Kidney capillary endothelial cell (primary cell): ENCODE measurements around the gene PHACTR1.
"Not testable (repeated sequence)": the region's sequence is repeated elsewhere in the genome, so short reads cannot be mapped to it uniquely, and the experiment has no call there.

ENCODE experiments used
- DNase-seq: peaks from one replicate; pipeline ENCODE4 v3.0.0-alpha.2; 2018; ENCODE audit warnings: low spot score

The PHACTR1 gene

GRCh38 chr6:12903246-12903645 is 186.7 kb downstream of the PHACTR1 start:
- no peak for DNase-seq

DNA sequence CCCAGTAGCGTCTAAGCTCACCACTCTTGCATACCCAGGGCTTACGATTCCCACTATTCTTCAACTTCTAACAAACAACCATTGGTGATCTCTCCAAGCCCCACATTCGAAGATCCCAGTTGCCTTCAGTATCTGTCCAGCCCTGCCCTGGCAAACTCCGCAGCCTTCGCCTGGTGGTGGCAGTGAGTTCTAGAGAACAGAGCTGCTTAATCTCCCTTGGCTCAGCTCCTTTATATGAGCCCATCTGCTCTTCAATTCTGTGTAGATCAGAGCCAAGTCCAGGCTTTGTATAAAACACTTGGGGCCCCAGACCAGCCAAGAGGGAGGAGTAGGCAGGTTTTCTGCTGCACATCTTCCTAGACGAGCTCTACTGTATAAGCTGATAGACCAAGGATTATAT is 193.3 kb downstream of the PHACTR1 start:
- no peak for DNase-seq

- peak; percentile 60 for DNase-seq
These were observed 194.9 kb downstream of the PHACTR1 start for GRCh38 chr6:12911427-12911826.

GRCh38 chr6:12913201-12913600 is 196.6 kb downstream of the PHACTR1 start:
- no peak for DNase-seq

DNA sequence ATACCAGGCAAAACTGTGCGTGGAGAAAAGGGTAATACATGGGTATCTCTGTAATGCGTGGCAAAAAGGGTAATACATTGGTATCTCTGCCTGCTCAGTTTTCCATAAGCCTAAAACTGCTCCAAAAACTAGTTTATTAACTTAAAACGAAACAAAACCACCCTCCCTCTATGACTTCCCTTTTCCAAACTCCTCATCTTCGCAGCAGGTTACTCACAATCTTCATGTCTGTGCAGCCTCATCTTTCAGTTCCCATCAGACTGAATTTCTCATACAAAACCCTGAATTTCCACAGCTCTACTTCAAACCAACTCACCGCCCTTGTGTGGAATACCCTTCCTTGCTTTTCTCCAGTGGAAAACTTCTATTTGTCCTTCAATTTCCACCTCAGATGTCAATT is 199.4 kb downstream of the PHACTR1 start:
- no peak for DNase-seq

DNA sequence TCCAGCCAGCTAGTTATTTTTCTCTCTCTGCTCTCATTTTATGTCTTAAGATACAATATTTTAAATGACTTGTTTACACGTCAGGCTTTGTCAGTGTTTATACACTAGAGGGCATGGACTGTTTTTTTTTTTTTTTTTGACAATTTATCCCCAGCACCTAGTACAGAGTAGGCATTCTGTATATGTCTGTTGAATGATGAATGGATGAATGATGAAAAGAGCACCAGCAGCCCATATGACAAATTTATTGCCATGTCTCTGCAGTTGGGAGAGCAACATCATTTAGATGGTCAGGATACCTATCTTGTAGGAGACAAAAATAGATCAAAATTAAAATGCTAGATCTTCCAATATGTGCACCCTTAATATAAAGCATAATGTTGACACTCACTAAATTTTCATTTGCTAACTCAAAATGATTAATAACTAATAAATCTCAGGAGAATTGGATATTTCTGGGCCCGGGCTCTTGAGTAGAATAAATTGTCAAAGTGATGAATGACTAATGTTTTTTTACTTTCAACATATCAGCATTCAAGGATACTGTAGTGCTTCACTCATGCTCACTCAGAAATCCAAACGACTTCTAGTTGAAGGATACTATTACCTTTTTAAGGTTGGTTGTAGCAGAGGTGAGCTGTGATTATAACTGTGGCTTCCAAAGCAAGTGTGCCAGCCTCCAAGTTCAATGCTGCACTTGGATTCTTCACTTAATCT is 200.0 kb downstream of the PHACTR1 start:
- DNase-seq = no peak

GRCh38 chr6:12921467-12921866 is 204.9 kb downstream of the PHACTR1 start:
- no peak for DNase-seq

DNA sequence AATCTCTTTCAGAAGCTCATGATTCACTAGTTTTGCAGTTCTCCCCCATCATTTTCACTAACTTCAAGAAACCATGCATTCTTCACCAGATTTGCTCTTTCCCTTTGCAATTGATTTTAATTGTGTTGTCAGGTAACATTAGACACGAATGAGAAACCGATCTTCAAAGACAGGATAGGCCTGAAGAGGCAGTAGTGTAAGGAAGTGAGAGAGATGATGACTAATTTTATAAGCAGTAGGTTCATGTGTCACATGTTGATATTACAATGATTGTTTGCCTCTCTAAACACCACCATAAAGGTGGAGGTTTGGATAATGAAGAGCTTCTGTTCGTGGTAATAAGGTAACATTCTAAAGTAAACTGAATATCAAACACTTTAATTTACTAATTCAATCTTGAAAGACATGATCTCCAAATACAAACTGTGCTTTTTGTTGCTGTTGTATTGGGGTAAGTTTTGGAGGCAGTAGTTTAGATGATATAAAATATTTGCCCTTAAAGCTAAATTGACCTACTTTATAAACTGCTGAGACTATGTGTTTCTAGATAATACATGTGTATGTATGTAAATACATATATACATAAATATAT is 207.2 kb downstream of the PHACTR1 start:
- no peak for DNase-seq

DNA sequence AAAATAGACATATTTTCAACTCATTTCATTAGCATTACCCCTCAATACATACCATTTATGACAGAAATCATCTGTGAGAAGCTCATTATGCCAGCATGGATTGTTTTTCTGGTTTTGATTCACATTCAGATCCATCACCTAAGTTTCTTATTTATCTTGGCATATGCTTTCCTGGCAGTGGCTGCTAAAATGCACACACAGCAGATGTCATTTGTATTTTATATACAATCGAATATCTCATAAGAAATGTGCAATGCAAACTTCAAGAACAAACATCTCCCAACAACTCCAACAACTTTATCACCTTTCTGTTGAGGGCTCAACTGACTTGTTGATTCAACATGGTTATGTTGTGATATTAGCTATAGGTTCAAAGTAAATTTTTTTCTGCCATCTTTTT is 208.3 kb downstream of the PHACTR1 start:
- no peak for DNase-seq

GRCh38 chr6:12927746-12928145 is 211.2 kb downstream of the PHACTR1 start:
- DNase-seq = no peak

GRCh38 chr6:12929678-12930077 is 213.1 kb downstream of the PHACTR1 start:
- DNase-seq = no peak

GRCh38 chr6:12931639-12932038 is 215.1 kb downstream of the PHACTR1 start:
- DNase-seq = no peak

GRCh38 chr6:12935637-12936036 is 219.1 kb downstream of the PHACTR1 start:
- DNase-seq = no peak

- DNase-seq = no peak
These were observed 221.4 kb downstream of the PHACTR1 start for GRCh38 chr6:12937971-12938370.

DNA sequence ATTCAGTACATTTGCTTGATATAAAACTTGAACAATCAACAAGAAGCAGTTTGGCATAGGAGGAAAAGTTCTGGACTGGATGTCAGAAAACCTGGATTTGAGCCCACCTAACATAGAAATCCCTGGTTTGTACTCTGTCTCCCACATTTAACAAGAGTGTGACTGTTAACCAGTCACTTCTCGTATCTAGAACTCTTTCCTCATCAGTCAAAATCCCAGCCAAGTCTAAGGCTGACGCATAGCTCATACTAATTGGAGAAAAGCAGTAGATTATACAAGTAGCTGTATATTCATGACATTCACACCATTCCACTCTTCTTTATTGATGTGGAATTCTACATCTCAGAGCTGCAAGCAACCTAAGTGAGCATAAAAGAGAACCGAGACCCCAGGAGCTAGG is 222.7 kb downstream of the PHACTR1 start:
- no peak for DNase-seq

DNA sequence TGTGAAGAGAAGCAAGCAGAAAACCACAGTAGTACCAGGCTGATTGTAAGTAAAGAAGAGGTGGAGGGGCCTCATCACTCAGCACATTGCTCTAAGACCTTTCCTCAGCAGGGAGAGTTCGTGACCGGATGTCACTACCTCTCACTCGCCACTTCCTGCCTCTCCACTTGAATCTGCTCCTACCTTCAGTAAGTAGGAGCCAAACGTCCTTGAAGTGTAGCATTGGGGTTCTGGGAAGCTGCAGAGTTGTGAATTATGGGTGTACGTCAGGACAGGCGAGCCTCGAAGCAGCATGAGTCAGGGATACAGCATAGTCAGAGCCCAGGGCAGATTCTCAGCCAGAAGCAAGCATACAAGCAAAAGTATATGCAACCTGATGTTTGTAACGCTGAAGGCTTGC is 224.9 kb downstream of the PHACTR1 start:
- no peak for DNase-seq

- no peak for DNase-seq
These were observed 227.0 kb downstream of the PHACTR1 start for GRCh38 chr6:12943549-12943948.

DNA sequence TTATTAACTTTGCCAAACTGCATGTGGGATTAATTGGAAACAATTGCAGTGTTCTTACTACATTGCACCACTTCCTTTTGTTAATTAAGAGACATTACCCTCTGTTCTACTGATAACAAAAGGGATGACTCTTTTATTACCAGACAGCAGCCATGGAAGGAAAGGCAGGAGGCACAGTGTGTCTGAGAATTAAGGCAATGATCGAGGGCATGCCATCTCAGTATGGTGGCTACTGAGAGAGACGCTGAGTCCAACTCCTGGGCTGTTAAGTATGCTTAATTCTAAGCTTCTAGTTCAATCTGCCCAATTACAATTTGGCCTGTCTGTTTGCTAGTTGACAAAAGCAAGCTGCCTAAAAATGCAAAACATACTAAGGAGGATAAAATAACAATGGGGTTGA is 227.4 kb downstream of the PHACTR1 start:
- no peak for DNase-seq

GRCh38 chr6:12944528-12944927 is 228.0 kb downstream of the PHACTR1 start:
- not testable (repeated sequence) for DNase-seq

GRCh38 chr6:12947151-12947871 is 230.7 kb downstream of the PHACTR1 start:
- no peak for DNase-seq

DNA sequence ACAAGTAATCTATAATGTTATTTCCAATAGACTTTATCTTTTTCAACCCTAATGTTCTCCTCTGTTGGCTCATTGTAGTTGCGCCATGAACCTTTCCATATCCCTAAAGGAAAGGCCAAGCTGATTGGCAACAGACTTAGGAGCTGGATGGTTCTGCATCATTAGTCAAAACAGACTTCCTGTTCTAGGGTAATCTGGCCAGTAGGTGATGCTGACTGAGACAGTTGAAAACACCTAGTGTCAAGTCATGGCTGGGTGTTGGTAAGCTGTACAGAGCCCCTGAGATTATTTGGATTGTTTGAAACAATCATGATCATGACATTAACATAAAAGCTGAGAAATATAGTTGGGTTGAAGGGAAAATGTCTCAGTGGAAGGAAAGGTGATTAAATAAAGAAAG is 231.4 kb downstream of the PHACTR1 start:
- no peak for DNase-seq

DNA sequence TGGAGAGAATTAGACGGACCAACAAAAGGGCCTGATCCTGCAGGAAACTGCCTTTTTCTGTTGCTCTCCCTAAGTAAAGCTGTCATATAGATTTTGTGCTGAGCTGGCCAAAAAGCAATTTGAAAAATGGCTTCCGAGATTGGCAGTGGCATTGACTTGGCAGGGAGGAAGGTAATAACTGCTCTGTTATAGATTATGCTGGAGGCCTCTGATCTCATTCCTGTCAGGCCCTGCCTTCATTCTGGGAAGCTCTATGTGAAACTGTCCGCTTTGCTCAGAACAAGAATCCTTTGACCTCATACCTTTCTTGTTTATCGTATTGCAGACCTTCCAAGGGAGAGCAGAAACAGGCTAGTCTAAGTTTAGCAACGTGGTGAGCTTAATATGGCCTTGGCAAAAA is 234.4 kb downstream of the PHACTR1 start:
- DNase-seq = no peak

DNA sequence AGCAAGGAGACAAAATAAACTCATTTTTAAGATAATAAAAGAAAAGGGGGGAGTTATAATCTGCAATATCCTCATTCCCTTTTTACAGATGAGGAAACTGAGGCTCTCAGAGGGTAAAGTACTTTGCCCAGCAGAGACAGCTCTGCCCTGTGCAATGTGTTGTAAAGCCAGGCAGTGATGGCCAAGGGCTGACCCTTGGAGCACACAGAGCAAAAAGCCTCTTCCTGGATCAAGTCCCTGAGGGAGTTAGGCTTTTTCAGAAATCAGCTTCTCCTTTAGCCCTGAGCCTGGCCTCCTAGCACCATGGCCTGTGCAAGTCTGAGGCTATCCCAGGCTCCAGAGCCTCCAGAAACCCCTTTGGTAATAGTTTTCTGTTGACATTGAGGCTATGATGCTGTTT is 234.8 kb downstream of the PHACTR1 start:
- DNase-seq = no peak
